GM18867 (cell line): ENCODE data around the gene ATG9A.

Experiments used
- ATAC-seq: cut with Tn5 transposase; IDR thresholded peaks from one replicate; pipeline ENCODE4 v1.9.1; 2021; ENCODE audit warnings: mild to moderate bottlenecking, moderate library complexity; ENCODE audit not compliant: unreplicated experiment

Gene ATG9A

GRCh38 chr2:219223831-219224610 is 5.4 kb downstream of the ATG9A start:
- ATAC-seq = no peak

GRCh38 chr2:219221957-219222518 is 7.4 kb downstream of the ATG9A start:
- ATAC-seq = no peak

- ATAC-seq = no peak
These were observed 8.6 kb downstream of the ATG9A start for GRCh38 chr2:219220652-219221402.

GRCh38 chr2:219219784-219220532 is 9.5 kb downstream of the ATG9A start:
- no peak for ATAC-seq

GRCh38 chr2:219218732-219219701 is 10.4 kb downstream of the ATG9A start, which contains the start of gene ABCB6:
Gene ABCB6 (minus strand): TSS chr2:219218958. CDS start chr2:219218673, 285 bp downstream.
- ATAC-seq = peak; percentile 77

- ATAC-seq = peak; percentile 27
These were observed 11.2 kb downstream of the ATG9A start for GRCh38 chr2:219218217-219218731.

GRCh38 chr2:219216535-219216915 is 12.9 kb downstream of the ATG9A start:
- ATAC-seq = no peak

GRCh38 chr2:219215871-219216534 is 13.4 kb downstream of the ATG9A start:
- no peak for ATAC-seq

GRCh38 chr2:219214786-219215185 is 14.7 kb downstream of the ATG9A start:
- ATAC-seq = no peak

- no peak for ATAC-seq
These were observed 15.3 kb downstream of the ATG9A start for GRCh38 chr2:219214141-219214540.

GRCh38 chr2:219213486-219214071 is 15.9 kb downstream of the ATG9A start:
- no peak for ATAC-seq

- ATAC-seq = no peak
These were observed 16.4 kb downstream of the ATG9A start for GRCh38 chr2:219213026-219213415.

- no peak for ATAC-seq
These were observed 18.5 kb downstream of the ATG9A start for GRCh38 chr2:219210886-219211362.

GRCh38 chr2:219210196-219210885 is 19.1 kb downstream of the ATG9A start:
- no peak for ATAC-seq

- ATAC-seq = no peak
These were observed 19.9 kb downstream of the ATG9A start for GRCh38 chr2:219209236-219210195.

- no peak for ATAC-seq
These were observed 21.3 kb downstream of the ATG9A start for GRCh38 chr2:219207884-219208740.
